Sigmoid colon (tissue), 4 donors: Measurements from ENCODE around the gene SMYD3.

Source experiments
- EP300 ChIP-seq, 4 donors: sonication (generic); formaldehyde crosslinking; IDR thresholded peaks; one replicate each; pipeline ENCODE4 v1.6.1; 2017; ENCODE audit warnings: antibody characterized with exemption in 4 of 4
- POLR2A ChIP-seq, 2 donors: fragments of 450-650 bp; IDR thresholded peaks; one replicate each; pipeline ENCODE4 v1.6.1; 2016; ENCODE audit warnings: antibody characterized with exemption in 2 of 2, mild to moderate bottlenecking in 2 of 2, moderate library complexity in 2 of 2
- POLR2AphosphoS5 ChIP-seq, 4 donors: sonication (generic); formaldehyde crosslinking; IDR thresholded peaks; one replicate each; pipeline ENCODE4 v1.6.1; 2017; ENCODE audit warnings: antibody characterized with exemption in 4 of 4

- TF ChIP-seq POLR2AphosphoS5 (IDR thresholded peaks at IDR 0.05): no peak
- no peak for TF ChIP-seq EP300 (IDR thresholded peaks at IDR 0.05)
- TF ChIP-seq POLR2A (IDR thresholded peaks at IDR 0.05): no peak
Observed at GRCh38 chr1:246153796-246154212, 353.3 kb downstream of the SMYD3 start.
